Activated CD4-positive, alpha-beta T cell treated with anti-CD3 and anti-CD28 coated beads, Interleukin-2, amount 50 U/mL, for 1 hour (primary cell): ENCODE results near the gene SPSB1.
"Not testable (repeated sequence)": the region's sequence is repeated elsewhere in the genome, so short reads cannot be mapped to it uniquely, and the experiment has no call there.

Source experiments
- DNase-seq: peaks from one replicate; pipeline ENCODE4 v3.0.0-alpha.2; 2020

Gene SPSB1

DNA sequence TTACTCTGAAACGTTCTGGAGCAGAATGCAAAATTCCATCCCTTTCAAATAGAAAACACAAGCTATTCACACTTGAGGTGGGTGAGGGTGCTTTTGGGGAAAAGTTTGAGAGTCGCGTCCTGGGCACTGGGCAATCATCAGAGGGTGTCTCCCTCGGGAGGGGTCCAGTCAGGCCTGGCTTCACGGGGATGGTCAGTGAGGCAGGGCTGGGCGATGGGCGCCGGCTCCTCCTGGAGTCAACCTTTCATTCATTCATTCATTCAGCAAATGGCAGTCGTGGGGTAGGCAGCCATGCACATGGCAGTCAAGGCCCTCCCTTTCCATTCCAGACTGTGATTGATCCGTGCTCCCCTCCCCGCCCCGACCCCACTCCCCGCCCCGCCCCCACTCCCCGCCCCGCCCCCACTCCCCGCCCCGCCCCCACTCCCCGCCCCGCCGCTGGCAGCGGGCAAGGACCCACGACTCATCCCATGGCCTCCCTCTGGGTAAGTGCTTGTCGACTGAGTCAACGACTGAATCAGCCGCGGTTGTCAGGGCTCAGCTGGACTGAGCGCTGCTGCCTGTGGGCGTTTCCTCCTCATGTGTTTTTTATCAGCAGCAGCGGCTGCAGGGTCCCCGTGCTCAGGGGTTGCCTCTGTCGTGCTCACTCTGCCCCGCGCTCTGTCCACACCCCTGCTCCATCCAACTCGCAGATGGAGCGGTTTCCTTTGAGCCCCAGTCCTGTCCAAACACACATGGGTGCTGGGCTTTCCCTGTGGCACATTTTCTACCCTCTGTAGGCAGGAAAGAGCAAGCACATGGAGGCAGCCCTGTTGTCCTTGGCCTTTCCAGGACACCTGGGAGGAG lies 12.5 kb upstream of the SPSB1 start:
- DNase-seq: peak; percentile 19

DNA sequence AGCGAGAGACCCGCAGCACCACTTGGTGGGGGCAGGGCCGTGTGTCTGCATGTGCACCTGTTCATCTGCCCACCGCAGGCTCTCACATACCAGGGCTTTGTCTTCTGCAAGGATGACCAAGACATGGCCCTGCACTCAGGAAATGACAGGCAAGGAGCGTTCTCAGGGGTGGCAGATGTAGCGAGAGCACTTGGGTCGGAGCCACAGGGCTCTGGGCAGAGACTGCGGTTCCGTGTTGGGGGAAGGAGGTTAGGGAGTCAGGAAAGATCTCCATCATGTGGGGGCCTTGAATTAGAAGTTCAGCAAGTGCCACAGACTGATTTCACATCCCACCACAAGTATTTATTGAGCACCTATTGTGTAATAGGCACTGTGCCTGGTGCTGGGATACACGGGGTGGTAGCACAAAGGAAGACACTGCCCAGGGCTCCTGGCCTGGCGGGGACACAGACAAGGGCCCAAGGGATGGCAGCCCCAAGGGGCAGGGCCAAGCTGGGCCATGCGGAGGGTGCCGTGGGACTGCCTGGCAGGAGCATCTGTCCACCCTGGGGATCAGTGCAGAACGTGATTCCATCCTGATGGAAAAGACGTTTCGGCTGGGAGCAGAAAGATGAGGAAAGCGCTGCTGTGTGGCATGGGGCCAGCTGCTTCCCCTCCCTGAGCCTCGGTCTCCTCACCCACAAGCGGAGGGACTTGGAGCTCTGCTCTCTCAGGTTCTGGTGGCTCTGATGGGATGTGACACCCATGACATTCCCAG lies 11.4 kb upstream of the SPSB1 start:
- no peak for DNase-seq

DNA sequence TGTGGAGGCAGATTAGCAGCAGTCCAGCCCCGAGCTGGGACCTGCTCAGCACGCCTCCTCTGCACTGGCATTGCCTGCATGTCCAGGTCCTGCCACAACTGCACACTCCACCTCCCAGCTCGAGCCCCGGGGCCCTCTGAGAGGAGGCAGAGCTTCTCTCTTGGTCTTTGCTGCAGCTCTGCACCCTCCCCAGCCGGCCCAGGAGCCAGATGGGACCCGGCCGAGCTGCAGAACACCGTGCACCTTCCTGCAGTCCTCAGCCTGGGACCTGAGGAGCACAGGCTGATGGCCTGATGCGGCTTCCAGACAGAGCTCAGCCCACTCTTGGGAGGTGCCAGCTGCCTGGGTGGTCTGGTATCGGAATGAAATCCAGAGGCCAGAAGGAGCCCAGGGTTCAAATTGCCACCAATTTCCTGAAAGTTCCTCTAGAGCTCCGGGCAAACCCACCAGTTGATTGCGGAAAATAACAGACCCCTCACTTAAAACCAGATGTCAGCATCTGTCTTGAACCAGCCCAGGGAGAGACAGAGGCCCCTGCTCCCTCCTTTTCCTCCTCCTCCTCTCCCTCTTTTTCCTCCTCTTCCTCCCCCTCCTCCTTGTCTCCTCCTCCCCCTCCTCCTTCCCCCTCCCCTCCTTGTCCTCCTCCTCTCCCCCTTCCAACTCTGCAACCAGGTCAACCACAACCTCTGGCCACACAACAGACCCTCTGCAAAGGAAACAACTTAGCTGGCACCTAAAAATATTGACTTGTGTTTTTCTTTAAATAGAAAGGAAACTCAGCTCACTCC lies 10.6 kb upstream of the SPSB1 start:
- no peak for DNase-seq

- no peak for DNase-seq
Observed at GRCh38 chr1:9282696-9282955, 10.1 kb upstream of the SPSB1 start.

- DNase-seq: no peak
Observed at GRCh38 chr1:9284061-9284460, 8.6 kb upstream of the SPSB1 start.

- DNase-seq: no peak
Observed at GRCh38 chr1:9286556-9286955, 6.1 kb upstream of the SPSB1 start.

DNA sequence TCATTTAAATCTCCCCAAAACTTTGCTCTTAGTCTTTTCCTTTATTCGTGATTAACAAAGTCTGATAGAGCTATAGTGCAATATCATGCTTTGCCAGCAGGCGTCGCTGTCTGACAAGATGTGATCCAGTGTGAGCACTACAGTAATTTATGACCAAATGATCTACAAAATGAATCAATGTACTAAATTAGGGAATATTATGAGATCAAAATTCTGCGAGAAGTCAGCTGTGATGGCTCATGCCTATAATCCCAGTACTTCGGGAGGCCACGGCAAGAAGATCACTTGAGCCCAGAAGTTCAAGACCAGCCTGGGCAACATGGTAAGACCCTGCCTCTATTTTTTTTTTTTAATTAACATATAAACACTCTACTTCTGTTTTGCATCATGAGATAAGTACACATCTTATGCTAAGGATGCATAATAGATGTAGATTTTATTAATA lies 3.6 kb upstream of the SPSB1 start:
- peak; percentile 91 for DNase-seq

DNA sequence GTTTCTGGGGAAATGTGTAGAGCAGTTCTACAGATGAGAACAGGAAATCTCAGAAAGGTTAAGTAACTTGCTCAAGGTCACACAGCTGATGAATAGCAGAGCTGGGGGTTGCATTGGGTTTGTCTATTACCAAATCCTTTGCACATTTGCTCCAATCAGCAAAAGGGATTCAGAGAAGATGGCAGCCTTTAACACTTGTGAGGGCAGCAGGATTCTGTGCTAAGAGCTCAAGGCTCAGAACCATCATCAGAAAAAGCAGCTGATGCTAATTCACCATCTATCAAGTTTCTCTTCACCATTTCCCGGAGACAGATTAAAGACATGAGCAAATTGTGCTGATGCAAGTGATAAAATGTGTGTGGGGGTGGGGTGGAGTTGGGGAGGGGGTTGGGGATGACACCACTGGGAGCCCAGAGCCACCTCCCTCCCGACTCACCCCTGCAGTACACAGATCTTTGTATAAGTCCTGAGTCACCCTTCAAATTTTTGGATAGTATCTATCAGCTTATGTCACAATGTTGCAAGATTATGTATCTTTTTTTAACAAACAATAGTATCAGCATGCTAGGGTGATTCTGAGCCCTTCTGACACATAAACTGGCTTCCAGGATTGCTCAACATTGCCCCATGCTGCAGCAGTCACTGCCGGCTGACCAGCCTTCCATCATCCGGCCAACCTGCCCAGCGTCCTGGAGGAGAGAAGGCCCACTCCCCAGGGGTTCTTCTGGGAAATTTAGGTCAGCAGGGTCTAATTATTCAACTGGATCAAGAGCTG lies 2.8 kb upstream of the SPSB1 start:
- no peak for DNase-seq

DNA sequence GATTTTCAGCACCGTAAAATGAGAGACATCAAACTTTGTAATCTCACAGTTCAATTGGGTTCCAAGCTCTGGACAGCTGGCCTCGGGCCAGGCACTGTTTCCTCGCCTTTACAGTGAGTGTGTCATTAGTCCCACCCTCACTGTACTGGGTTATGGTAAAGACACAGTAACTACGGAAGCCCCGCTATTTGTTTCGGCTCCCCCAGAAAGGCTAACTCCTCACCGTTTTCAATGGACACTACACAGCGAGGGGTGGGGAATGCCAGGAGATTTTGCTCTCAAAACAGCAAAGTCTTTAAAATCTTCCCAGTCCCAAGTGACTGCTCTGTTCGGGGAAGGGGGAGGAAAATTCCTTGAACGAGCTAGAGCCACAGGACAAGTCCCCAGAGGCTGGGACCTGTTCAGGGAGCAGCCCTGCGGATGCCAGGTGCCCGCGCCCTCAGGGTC lies 757 bp upstream of the SPSB1 start:
- DNase-seq: no peak

DNA sequence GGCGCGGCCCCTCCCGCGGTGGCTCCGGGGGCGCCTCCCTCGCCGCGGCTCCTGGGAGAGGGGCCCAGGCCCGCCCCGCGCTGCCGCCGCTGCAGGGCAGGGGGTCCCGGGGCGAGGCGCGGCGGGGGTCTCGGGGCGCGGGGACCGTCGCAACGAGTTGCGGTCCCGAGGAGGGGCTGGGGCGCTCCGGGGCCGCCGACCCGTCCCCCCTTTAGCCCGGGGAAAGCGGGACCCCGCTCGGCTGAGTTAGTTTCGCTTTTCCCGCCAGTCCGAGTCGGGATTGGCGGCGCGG lies 493 bp downstream of the SPSB1 start:
- DNase-seq: no peak

DNA sequence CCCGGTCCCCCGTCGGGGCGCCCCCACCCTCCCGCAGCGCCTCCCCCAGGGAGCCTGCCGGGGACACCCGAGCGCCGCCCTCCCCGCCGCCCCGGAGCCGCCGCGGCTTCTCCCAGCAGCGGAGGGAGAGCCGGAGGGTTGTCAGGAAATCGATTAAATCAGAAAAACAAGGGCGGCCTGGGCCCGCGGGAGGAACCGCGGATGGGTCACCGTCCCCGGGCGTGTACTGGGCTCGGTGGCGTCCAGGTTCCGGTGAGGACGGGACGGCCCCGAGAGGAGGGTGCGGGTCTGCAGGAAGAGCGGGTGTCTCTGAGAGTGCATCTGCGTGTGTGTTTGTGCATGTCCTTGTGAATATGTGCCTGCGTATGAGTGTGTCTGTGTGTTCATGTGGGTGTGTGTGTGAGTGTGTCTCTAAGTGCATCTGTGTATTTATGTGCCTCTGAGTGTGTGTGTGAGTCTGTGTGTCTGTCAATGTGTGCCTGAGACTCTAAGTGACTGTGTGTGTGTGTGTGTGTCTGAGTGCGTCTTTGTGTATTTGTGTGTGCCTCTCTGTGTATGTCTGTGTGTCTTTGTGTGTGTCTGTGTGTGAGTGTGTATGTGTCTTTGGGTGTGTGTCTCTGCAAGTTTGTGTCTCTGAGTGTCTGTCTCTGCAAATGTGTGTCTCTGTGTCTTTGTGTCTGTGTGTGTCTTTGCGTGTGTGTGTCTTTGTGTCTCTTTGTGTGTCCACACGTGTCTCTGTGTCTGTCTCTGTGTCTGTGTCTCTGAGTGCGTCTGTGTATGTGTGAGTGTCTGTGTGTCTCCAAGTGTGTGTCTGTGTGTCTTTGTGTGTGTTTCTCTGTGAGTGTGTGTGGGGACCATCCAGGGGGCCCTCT lies 1.1 kb downstream of the SPSB1 start:
- peak; percentile 32 for DNase-seq

DNA sequence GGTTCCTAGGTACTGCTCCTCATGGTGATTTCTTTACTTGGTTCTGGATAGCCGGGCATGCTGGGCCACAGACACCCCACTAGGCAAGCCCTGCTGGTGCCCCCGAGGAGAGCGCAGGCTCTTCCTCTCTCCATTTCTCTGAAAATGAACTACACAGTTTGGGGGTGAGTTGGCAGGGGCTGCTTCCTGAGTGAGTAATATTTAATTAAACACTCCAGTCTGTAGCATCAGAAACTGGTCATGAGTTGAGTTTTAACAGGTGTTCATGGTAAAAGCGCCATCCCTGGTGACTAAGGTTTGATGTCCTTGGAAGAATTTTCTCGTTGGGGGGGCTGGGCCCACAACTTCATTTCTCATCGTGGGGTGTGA lies 1.7 kb downstream of the SPSB1 start:
- DNase-seq: no peak

GRCh38 chr1:9294910-9295636 lies 2.4 kb downstream of the SPSB1 start:
- DNase-seq: no peak

GRCh38 chr1:9295884-9296283 lies 3.2 kb downstream of the SPSB1 start:
- no peak for DNase-seq

- no peak for DNase-seq
Observed at GRCh38 chr1:9296850-9297249, 4.2 kb downstream of the SPSB1 start.

- DNase-seq: no peak
Observed at GRCh38 chr1:9297831-9298230, 5.1 kb downstream of the SPSB1 start.

DNA sequence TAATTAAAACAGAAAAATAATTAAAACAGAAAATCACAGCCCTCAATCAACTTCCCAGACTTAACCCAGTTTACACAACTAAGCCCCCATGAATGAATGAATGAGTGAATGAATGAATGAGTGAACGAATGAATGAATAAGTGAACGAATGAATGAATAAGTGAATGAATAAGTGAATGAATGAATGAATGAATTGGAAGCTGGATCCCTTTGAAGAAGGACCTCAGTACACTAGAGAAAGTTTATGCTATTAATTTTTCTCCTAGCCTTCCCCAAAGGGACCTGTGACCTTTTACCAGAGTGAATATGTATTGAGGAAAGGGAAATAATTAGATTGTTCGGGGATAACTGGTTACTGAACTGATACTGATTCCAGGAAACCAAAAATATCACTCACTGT lies 5.6 kb downstream of the SPSB1 start:
- DNase-seq: no peak

DNA sequence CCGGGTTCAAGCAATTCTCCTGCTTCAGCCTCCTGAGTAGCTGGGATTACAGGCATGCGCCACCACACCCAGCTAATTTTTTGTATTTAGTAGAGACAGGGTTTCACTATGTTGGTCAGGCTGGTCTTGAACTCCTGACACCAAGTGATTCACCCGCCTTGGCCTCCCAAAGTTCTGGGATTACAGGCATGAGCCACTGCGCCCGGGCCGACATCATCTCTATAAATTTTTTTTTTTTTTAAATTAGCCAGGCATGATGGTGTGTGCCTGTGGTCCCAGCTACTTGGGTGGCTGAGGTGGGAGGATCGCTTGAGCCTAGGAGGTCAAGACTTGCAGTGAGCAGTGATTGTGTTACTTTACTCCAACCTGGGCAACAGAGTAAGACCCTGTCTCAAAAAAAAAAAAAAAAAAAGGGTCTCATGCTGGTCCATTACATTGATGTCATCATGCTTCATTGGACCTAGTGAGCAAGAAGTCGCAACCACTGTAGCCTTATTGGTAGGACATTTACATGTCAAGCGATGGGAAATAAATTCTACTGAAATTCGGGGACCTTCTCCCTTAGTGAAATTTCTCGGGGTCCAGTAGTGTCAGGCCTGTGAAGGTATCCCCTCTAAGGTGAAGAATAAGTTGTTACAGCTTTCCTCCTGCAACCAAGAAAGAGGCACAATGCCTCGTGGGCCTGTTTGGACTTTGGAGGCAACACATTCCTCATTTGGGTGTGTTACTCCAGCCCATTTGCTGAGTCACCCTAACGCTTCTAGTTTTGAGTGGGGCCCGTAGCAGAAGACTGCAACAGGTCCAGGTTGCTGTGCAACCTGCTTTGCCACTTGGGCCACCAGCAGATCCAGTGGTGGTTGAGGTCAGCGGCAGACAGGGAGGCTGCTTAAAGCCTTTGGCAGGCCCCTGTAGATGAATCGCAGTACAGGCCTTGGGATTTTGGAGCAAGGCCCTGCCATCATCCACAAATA lies 7.2 kb downstream of the SPSB1 start:
- not testable (repeated sequence) for DNase-seq

GRCh38 chr1:9300573-9300972 lies 7.9 kb downstream of the SPSB1 start:
- no peak for DNase-seq
